GM18526 (cell line): Measurements from ENCODE around the gene PDAP1.
A peak's percentile ranks its signal among the peaks of the same experiment; 100 is the strongest.

ENCODE experiments used
- POLR2A ChIP-seq: IDR thresholded peaks from 3 replicates; pipeline ENCODE4 v1.6.1; 2011; ENCODE audit not compliant: insufficient read length; ENCODE audit errors: extremely low read depth

The PDAP1 gene

GRCh38 chr7:99408379-99409191, at the start of gene PDAP1, which contains the start of gene BUD31:
PDAP1 (minus strand) TSS chr7:99408597; CDS start chr7:99408548, 49 bp downstream.
BUD31 (plus strand) TSS chr7:99408969; CDS start chr7:99411093, 2,124 bp downstream.
- peak; percentile 94 for TF ChIP-seq POLR2A

GRCh38 chr7:99457650-99458493, 49.5 kb upstream of the PDAP1 start:
- TF ChIP-seq POLR2A, result no peak

DNA sequence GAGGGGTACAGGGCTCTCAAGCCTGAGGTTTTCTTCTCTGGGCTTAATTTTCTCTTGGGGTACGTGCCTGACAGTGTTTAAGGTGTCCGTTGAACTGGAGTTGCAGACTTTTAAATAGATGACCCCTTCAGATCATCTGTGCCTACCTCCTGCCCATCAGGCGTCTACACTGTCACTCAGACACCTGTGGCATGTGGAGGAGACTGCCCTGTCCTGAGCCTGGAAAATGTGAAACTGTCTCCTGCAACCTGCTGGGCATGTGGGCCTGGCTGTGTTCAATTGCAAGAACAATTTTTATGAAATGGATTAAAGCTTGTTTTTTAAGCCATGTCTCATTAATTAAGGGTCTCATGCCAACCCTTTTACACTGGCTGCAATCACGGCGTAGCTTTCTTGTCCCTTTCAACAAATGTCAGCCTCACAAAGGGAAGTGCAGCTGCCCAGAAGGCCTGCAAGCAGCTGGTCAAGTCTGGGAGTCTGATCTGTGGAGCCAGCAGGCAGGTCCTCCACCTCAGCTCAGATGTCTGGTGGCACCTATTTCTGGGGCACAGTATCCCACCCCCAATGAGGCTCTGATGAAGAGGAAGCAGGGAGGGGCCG, 48.8 kb upstream of the PDAP1 start:
- TF ChIP-seq POLR2A, result no peak

- TF ChIP-seq POLR2A, result no peak
Observed at GRCh38 chr7:99456288-99456687, 47.9 kb upstream of the PDAP1 start.

DNA sequence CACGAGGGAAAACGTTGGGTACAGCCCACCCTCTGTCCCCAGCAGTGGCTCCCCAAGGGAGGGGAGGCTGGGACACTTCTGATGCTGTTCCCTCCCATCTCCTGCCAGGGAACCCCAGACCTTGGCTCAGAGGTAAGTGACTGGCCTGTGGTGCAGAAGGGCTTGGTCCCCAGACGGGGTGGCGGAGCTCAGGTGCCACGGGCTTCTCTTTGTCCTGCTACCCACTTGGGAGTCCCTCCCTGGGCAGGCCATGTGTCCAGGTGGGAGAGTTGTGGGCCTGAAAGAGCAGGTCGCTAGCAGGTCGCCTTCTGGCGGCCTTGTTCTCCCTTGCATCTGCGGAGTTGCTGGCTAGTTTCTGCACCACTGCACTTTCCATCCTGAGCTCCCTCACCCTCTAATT, 47.5 kb upstream of the PDAP1 start:
- TF ChIP-seq POLR2A, result no peak

GRCh38 chr7:99453105-99453504, 44.7 kb upstream of the PDAP1 start:
- no peak for TF ChIP-seq POLR2A

GRCh38 chr7:99452541-99452940, 44.1 kb upstream of the PDAP1 start:
- no peak for TF ChIP-seq POLR2A

GRCh38 chr7:99451936-99452335, 43.5 kb upstream of the PDAP1 start:
- no peak for TF ChIP-seq POLR2A

GRCh38 chr7:99449326-99449725, 40.9 kb upstream of the PDAP1 start:
- no peak for TF ChIP-seq POLR2A

DNA sequence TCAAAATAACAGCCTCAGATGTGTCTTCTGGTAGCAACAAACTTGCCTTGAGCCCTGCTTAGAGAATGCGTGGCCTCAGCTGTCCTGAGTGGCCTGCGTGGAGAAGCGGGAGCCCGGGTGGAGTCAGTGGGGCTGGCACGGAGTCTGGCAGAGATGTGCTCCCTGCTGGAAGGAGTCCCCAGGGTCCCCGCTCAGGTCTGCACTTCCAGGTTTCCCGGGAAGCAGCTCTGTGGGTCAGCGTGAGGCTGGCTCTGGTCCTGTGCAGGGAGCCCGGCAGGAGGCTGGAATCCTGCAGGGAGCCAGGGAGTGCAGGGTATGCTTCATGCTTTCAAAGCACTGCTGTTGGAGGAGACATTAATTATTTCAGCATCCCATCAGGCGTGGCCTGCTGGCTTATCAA, 40.5 kb upstream of the PDAP1 start:
- no peak for TF ChIP-seq POLR2A

DNA sequence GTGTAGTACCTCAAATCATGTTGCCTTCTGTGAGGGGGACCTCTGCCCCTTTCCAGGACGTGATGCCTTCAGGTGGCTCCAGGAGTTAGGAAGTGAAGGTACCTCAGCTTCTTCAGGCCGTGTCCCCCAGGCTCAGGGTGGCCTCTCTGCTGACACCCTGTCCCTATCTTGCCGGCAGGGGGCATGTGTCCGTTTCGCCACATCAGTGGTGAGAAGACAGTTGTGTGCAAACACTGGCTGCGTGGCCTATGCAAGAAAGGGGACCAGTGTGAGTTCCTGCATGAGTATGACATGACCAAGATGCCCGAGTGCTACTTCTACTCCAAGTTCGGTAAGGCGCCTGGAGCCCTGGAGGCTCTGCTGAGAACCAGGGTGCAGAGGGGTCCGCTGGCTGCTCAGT, 39.5 kb upstream of the PDAP1 start:
- no peak for TF ChIP-seq POLR2A

GRCh38 chr7:99446096-99446495, 37.7 kb upstream of the PDAP1 start:
- no peak for TF ChIP-seq POLR2A

GRCh38 chr7:99440195-99440594, 31.8 kb upstream of the PDAP1 start:
- no peak for TF ChIP-seq POLR2A

DNA sequence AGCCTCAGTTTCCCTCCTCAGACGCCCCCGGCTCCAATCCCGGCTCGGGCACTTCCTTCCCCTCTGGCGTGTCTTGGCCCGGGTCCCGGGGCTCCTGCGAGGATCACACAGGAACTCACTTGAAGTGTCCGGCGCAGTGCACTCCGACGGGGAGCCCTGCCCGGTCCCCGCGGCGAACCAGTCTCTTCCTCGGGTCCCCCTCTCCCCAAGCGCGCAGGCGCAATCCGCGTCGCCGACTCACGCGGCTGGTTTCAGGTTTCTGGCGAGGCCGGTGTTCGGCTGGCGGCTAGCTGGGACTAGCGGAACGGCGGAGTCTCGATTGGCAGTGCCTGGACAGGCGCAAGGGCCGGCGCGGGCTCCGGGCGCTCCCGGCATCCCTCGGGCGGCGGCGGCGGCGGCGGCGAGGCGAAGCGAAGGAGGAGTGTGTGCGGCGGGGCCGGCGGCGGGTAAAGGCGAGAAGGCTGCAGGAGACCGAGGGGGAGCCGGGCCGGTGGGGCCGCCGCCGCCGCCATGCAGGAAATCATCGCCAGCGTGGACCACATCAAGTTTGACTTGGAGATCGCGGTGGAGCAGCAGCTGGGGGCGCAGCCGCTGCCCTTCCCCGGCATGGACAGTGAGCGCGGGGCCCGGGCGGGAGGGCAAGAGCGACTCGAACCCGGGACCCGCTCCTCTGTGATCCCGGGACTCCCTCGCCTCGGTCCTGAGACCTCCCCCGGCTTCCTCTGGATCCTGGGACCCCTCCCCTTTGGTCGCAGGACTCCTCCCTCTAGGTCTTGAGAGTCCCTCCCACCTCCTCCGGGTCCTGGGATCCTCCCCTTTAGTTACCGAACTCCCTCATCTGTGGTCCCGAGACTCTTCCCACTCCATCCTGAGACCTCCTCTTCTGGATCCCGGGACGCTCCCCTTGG, 30.4 kb upstream of the PDAP1 start, which contains the start of the genes CPSF4 and PTCD1:
Gene CPSF4, plus strand, starts transcription at position 371 of the 908 bp plus-strand sequence. Its CDS starts 140 bp downstream, at position 511.
Gene PTCD1, minus strand, starts transcription at position 226 of the 908 bp plus-strand sequence. CDS start 3,556 bp downstream, outside the sequence.
- peak; percentile 82 for TF ChIP-seq POLR2A

DNA sequence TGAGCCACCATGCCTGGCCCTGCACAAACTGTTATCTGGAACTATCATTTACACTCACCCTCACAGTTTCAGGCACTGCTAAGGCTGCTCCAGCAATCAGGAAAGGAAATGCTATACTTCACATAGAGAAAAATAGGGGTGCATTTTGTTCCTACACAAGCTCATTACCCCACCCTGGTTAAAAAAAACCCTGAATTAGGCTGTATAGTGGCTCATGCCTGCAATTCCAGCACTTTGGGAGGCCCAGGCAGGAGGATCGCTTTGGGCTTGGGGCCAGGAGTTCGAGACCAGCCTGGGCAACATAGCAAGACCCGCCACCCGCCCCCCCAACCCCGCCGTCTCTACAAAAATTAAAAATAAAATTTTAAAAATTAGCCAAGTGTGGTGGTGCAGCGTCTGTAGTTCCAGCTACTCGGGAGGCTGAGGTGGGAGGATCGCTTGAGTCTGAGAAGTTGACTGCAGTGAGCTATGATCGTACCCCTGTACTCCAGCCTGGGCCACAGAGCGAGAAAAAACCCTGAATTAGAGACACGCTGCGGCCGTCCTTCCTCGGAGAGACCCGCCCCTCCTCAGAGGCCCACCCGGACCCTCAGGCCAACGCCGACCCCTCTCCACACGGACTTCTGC, 29.7 kb upstream of the PDAP1 start:
- TF ChIP-seq POLR2A, result no peak
